ENCODE measurements around the gene FBXO28.

DNA sequence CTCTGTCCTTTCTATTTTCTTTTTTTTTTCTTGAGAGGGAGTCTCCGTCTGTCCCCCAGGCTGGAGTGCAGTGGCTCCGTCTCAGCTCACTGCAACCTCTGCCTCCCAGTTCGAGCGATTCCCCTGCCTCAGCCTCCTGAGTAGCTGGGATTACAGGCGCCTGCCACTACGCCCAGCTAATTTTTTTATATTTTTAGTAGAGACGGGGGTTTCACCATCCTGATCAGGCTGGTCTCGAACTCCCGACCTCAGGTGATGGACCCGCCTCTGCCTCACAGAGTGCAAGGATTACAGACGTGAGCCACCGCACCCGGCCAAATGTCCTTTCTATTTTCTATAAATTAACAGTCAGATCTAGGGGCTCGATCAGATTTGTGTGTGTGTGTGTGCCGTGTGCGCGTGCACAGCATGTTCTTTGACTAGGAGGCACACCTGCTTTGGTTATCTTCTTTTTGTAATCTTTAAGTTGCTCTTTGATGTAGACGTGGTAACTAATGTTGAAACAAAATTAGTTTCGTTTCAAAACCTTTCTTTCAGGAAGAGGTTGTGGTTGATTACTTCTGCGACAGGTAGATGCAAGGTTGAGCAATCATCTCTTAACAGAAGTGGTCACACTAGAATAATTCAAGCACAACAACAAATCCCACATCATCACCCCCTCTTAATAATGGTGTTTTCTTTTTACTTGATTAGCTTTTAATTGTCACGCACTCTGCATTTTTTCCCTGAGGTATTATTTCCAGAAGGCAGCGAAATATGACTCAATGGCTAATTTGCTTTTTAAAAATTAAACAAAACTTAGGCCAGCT, 68.3 kb downstream of the FBXO28 start:
- TF ChIP-seq EP300 (conservative IDR thresholded peaks at IDR 0.05; ENCODE audit: poor library complexity, severe bottlenecking) = no peak
- TF ChIP-seq, protein P1, sequence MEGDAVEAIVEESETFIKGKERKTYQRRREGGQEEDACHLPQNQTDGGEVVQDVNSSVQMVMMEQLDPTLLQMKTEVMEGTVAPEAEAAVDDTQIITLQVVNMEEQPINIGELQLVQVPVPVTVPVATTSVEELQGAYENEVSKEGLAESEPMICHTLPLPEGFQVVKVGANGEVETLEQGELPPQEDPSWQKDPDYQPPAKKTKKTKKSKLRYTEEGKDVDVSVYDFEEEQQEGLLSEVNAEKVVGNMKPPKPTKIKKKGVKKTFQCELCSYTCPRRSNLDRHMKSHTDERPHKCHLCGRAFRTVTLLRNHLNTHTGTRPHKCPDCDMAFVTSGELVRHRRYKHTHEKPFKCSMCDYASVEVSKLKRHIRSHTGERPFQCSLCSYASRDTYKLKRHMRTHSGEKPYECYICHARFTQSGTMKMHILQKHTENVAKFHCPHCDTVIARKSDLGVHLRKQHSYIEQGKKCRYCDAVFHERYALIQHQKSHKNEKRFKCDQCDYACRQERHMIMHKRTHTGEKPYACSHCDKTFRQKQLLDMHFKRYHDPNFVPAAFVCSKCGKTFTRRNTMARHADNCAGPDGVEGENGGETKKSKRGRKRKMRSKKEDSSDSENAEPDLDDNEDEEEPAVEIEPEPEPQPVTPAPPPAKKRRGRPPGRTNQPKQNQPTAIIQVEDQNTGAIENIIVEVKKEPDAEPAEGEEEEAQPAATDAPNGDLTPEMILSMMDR (IDR thresholded peaks at IDR 0.05; ENCODE audit: poor library complexity, severe bottlenecking) = no peak
- no peak for TF ChIP-seq RAD21 (conservative IDR thresholded peaks at IDR 0.05)
- TF ChIP-seq TAF1 (IDR thresholded peaks at IDR 0.05; ENCODE audit: low read depth) = no peak
- no peak for TF ChIP-seq POLR2AphosphoS5 (IDR thresholded peaks at IDR 0.05)
- TF ChIP-seq, protein P2, sequence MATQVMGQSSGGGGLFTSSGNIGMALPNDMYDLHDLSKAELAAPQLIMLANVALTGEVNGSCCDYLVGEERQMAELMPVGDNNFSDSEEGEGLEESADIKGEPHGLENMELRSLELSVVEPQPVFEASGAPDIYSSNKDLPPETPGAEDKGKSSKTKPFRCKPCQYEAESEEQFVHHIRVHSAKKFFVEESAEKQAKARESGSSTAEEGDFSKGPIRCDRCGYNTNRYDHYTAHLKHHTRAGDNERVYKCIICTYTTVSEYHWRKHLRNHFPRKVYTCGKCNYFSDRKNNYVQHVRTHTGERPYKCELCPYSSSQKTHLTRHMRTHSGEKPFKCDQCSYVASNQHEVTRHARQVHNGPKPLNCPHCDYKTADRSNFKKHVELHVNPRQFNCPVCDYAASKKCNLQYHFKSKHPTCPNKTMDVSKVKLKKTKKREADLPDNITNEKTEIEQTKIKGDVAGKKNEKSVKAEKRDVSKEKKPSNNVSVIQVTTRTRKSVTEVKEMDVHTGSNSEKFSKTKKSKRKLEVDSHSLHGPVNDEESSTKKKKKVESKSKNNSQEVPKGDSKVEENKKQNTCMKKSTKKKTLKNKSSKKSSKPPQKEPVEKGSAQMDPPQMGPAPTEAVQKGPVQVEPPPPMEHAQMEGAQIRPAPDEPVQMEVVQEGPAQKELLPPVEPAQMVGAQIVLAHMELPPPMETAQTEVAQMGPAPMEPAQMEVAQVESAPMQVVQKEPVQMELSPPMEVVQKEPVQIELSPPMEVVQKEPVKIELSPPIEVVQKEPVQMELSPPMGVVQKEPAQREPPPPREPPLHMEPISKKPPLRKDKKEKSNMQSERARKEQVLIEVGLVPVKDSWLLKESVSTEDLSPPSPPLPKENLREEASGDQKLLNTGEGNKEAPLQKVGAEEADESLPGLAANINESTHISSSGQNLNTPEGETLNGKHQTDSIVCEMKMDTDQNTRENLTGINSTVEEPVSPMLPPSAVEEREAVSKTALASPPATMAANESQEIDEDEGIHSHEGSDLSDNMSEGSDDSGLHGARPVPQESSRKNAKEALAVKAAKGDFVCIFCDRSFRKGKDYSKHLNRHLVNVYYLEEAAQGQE (IDR thresholded peaks at IDR 0.05; ENCODE audit: borderline replicate concordance) = no peak
- no peak for TF ChIP-seq SMC3 (conservative IDR thresholded peaks at IDR 0.05; ENCODE audit: poor library complexity)
